Adrenal gland (tissue), 12 donors: ENCODE data around the gene LIPK. TPM values are rescaled to one million over a fixed set of nuclear protein-coding genes. Genes with fewer than 3 reads are reported as not detected.

Experiments used
- DNase-seq, 7 donors: peaks; one replicate each; pipeline ENCODE4 v3.0.0-alpha.2; 2019 to 2020
- H3K27ac ChIP-seq, 5 donors: fragments of 200-600 bp; sonication (generic) in 4 of 5; 1 replicate in 3 of 5; 2 replicates in 2 of 5; pipeline versions ENCODE4 v1.5.1 to v1.8.0; 2016 to 2020; ENCODE audit warnings: mild to moderate bottlenecking in 1 of 5
- H3K27me3 ChIP-seq: fragments of 200-600 bp; 2 replicates; pipeline ENCODE4 v1.8.0; 2021
- H3K36me3 ChIP-seq, 2 donors: fragments of 200-600 bp; replicated peaks in 1 of 2; 1 replicate in 1 of 2; 2 replicates in 1 of 2; pipeline versions ENCODE4 v1.5.1 to v1.8.0; 2018 to 2022
- H3K4me1 ChIP-seq, 2 donors: fragments of 200-600 bp; replicated peaks in 1 of 2; 1 replicate in 1 of 2; 2 replicates in 1 of 2; pipeline versions ENCODE4 v1.5.1 to v1.8.0; 2018 to 2021
- H3K4me3 ChIP-seq, 4 donors: fragments of 200-600 bp; sonication (generic) in 3 of 4; one replicate each; pipeline ENCODE4 v1.5.1; 2016 to 2018
- H3K9me3 ChIP-seq, 3 donors: fragments of 200-600 bp; sonication (generic) in 1 of 3; replicated peaks in 1 of 3; 1 replicate in 2 of 3; 2 replicates in 1 of 3; pipeline versions ENCODE4 v1.5.1 to v1.8.0; 2016 to 2021
- POLR2A ChIP-seq, 2 donors: fragments of 450-650 bp; IDR thresholded peaks; one replicate each; pipeline ENCODE4 v1.6.1; 2017; ENCODE audit warnings: antibody characterized with exemption in 2 of 2, mild to moderate bottlenecking in 2 of 2, moderate library complexity in 1 of 2
- WGBS, 4 donors: extraction: QIAGEN DNeasy Blood & Tissue Kit in 2 of 4; methylation state at CpG; one replicate each; pipeline versions ENCODE4 v1.1.5 to v1.1.7; 2013 to 2017; 5-methylcytosine and 5-hydroxymethylcytosine counted together
- intact Hi-C, 2 donors: fragments of 100-400 bp; cut with DNase I; formaldehyde crosslinking; loops; one replicate each; pipeline versions ENCODE4 v1.14.1 to v1.15.0; 2022 to 2023
- polyA plus RNA-seq, 3 donors: library from polyadenylated mRNA; stranded (reverse); fragments of 200-250 nt in 2 of 3; fragments of 350-450 nt in 1 of 3; fragmentation: Illumina TruSeq in 1 of 3; extraction: RNeasy Lipid Tissue Mini Kit (QIAGEN cat#74804) in 1 of 3; gene quantifications; one replicate each; pipeline ENCODE4 v1.2.3, GENCODE V29; 2013 to 2014
- total RNA-seq, 9 donors: library from RNA; depleted of rRNA in 4 of 9; stranded (reverse); fragments of >200 nt in 4 of 9; fragments of 120-200 nt in 1 of 9; fragmentation: NEBNext Ultra II Directional in 1 of 9; extraction: Animal tissue kit (Norgen Biotek cat#: 25700) in 1 of 9; gene quantifications; one replicate each; pipeline versions ENCODE4 v1.1.0 to v1.2.4, GENCODE V29; 2013 to 2023
- TF ChIP-seq, protein P1 (sequence below), 6 experiments: fragments of 450-650 bp in 4 of 6; fragments of 200-600 bp in 2 of 6; sonication (generic) in 1 of 6; IDR thresholded peaks; 1 replicate in 5 of 6; 2 replicates in 1 of 6; pipeline versions ENCODE4 v1.5.1 to v1.8.0; 2016 to 2021; ENCODE audit warnings: antibody characterized with exemption in 6 of 6, mild to moderate bottlenecking in 2 of 6, moderate library complexity in 1 of 6
- donor health status: healthy with polysubstance abuse.
- donor health status: Bipolar disorder and iron deficiency.
- donor health status: DM: yes; HTN: yes; CAD: no.
- donor health status: DM: no; HTN: no; CAD: no.
- donor health status: DM: no; HTN: no; CAD: no.
- donor health status: DM: yes; HTN: yes; CAD: no.

The LIPK gene
- total and polyA plus RNA-seq, 12 donors, result not detected

DNA sequence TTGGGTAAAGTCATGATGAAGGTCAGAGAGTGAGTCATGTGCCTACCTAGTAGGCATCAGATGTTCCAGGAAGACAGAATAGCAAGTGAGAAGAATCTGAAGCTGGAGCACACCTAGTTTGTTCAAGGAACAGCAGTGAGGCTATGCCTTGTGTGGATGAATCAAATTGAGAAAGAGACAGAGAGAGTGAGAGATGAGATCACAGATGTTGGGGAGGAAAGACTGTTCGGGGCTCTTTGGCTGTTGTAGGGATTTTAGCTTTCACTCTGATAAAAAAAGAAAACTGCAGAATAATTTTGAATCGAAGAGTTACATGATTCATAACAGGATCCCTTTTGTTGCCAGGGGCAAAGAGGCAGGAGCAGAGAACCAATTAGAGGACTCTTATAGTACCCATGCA is 35.6 kb upstream of the LIPK start:
- peak in 1 of 7 donors; percentile 10 for DNase-seq
- no peaks in the 10 kb centered on the region for H3K4me1 ChIP-seq
- no peak for TF ChIP-seq POLR2A (IDR thresholded peaks at IDR 0.05)
- TF ChIP-seq, protein P1, sequence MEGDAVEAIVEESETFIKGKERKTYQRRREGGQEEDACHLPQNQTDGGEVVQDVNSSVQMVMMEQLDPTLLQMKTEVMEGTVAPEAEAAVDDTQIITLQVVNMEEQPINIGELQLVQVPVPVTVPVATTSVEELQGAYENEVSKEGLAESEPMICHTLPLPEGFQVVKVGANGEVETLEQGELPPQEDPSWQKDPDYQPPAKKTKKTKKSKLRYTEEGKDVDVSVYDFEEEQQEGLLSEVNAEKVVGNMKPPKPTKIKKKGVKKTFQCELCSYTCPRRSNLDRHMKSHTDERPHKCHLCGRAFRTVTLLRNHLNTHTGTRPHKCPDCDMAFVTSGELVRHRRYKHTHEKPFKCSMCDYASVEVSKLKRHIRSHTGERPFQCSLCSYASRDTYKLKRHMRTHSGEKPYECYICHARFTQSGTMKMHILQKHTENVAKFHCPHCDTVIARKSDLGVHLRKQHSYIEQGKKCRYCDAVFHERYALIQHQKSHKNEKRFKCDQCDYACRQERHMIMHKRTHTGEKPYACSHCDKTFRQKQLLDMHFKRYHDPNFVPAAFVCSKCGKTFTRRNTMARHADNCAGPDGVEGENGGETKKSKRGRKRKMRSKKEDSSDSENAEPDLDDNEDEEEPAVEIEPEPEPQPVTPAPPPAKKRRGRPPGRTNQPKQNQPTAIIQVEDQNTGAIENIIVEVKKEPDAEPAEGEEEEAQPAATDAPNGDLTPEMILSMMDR (IDR thresholded peaks at IDR 0.05), result no peak
- no peak overlapping the region for H3K4me3 ChIP-seq
- H3K27me3 ChIP-seq, result no peaks in the 10 kb centered on the region
- H3K27ac ChIP-seq, result no peak overlapping the region
- 49 to 62% (median 57%) methylated on average over 2 of the region's 2 CpGs for WGBS, 4 donors
- no peaks in the 10 kb centered on the region for H3K9me3 ChIP-seq
- H3K36me3 ChIP-seq, result no peaks in the 10 kb centered on the region
- intact Hi-C loops, result no loop called here

DNA sequence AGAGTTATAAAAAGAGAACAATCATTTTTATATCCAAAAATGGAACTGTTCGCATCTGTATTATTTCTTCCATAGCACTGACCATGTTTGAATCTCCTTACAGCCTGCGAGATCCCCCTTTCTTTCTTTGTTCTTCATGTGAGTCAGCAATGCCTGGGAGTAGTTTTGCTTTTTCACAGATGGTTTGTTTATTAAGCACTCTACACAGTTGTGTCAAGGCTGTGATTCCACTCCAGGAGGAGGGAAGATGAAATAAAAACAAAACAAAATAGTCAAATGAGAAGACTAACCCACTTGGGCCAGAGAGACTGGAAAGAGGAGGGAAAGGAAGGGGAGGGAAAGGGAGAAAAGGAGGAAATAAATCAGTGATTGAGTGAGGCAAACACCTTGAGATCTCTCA is 34.0 kb upstream of the LIPK start:
- Histone ChIP-seq H3K4me3 (no peak overlapping the region), H3K4me1 (no peaks in the 10 kb centered on the region), H3K27me3 (no peaks in the 10 kb centered on the region), H3K36me3 (no peaks in the 10 kb centered on the region), H3K27ac (no peak overlapping the region), H3K9me3 (no peaks in the 10 kb centered on the region)
- intact Hi-C loops, result no loop called here
- 77 to 90% (median 86%) methylated on average over 2 of the region's 2 CpGs for WGBS, 4 donors
- DNase-seq, result no peak
- TF ChIP-seq, protein P1 (IDR thresholded peaks at IDR 0.05), result no peak
- TF ChIP-seq POLR2A (IDR thresholded peaks at IDR 0.05), result no peak

DNA sequence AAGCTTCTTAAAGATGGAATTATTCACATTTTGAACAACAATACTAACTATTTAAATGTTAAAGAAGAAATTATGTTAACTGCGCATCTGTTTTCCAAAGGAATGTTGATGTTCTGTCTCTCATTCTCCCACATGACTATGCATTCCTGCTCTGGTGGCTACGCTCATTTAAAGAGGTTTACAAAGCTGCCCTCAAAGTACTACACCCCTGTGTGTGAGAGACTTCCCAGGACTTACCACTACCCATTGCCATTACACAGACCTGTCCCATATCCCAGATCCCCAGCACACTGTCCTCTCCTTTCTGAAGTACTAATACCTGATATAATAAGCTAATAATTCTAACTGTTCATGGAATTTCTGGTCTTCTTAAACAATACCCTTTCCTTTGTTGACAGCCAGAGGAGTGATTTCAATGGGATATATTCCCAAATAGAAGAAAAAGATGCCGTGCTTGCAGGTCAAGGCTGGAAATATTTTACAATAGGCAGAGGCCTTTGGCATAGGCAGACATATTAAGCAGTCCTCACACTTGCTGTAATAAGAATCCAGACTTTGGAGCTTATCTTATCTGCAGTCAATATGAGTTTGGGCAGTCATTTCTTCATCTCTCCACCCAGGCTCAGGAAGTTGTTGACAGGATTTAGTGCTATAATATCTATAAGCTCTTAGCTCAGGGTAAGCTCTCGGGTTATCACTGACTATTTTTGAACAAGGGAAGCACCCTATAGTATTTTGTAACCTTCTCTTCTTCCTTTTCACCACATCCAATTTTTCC is 29.6 kb upstream of the LIPK start:
- no peak for DNase-seq
- no peaks in the 10 kb centered on the region for H3K36me3 ChIP-seq
- intact Hi-C loops, result no loop called here
- TF ChIP-seq, protein P1 (IDR thresholded peaks at IDR 0.05), result no peak
- no peak for TF ChIP-seq POLR2A (IDR thresholded peaks at IDR 0.05)
- H3K27ac ChIP-seq, result no peak overlapping the region
- no peaks in the 10 kb centered on the region for H3K27me3 ChIP-seq
- no peaks in the 10 kb centered on the region for H3K4me1 ChIP-seq
- WGBS, 4 donors, result 50 to 76% (median 58%) methylated on average over 4 of the region's 4 CpGs
- H3K4me3 ChIP-seq, result no peak overlapping the region
- no peaks in the 10 kb centered on the region for H3K9me3 ChIP-seq

DNA sequence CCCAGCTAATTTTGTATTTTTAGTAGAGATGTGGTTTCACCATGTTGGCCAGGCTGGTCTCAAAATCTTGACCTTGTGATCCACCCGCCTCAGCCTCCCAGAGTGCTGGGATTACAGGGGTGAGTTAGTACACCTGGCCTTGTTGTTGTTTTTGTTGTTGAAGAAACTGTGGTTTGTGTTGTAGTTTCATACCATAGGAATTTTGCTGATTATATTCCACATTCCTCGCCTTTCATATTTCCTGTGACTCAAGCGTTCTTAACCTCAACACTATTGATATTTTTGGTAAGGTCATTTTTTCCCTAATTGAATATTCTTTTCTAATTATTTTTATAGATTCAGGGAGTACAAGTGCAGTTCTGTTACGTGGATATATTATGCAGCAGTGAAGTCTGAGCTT is 25.1 kb upstream of the LIPK start:
- no peak for DNase-seq
- Histone ChIP-seq H3K9me3 (no peaks in the 10 kb centered on the region), H3K27me3 (no peaks in the 10 kb centered on the region), H3K4me3 (no peak overlapping the region), H3K27ac (no peak overlapping the region), H3K36me3 (no peaks in the 10 kb centered on the region), H3K4me1 (no peaks in the 10 kb centered on the region)
- 85 to 93% (median 89%) methylated on average over 4 of the region's 4 CpGs for WGBS, 4 donors
- TF ChIP-seq POLR2A (IDR thresholded peaks at IDR 0.05), result no peak
- TF ChIP-seq, protein P1 (IDR thresholded peaks at IDR 0.05), result no peak
- intact Hi-C loops, result loop anchor here in 1 of 2 donors (10.0 kb wide), 1 partner anchor 134 kb away; no protein-coding TSS in a partner anchor
